HepG2 (cell line): Measurements from ENCODE around the gene CKS1B. TPM values are rescaled to one million over a fixed set of nuclear protein-coding genes. Genes with fewer than 3 reads are reported as not detected.
A peak's percentile ranks its signal among the peaks of the same experiment; 100 is the strongest.

ENCODE experiments used
- CREB1 ChIP-seq, 2 experiments: fragments of 450-650 bp in 1 of 2; IDR thresholded peaks; 2 replicates each; pipeline ENCODE4 v1.6.1; 2016 to 2017; ENCODE audit warnings: control low read depth in 1 of 2, mild to moderate bottlenecking in 1 of 2, missing compliant biosample characterization in 1 of 2, missing genetic modification characterization in 1 of 2
- KAT2B ChIP-seq: fragments of 150-350 bp; IDR thresholded peaks from 2 replicates; pipeline ENCODE4 v1.6.1; 2014; ENCODE audit warnings: low read depth, low read length, borderline replicate concordance
- RARG ChIP-seq: sonication (generic); formaldehyde crosslinking; IDR thresholded peaks from 2 replicates; pipeline ENCODE4 v1.4.0; 2020; ENCODE audit warnings: low read depth, mild to moderate bottlenecking, missing genetic modification reagents
- SALL2 ChIP-seq: sonication (generic); formaldehyde crosslinking; IDR thresholded peaks from 2 replicates; pipeline ENCODE4 v1.8.1; 2023; ENCODE audit warnings: mild to moderate bottlenecking, missing genetic modification reagents, inconsistent platforms
- SPEN ChIP-seq: sonication (generic); formaldehyde crosslinking; IDR thresholded peaks from 2 replicates; pipeline ENCODE4 v1.5.1; 2020; ENCODE audit warnings: low read depth, mild to moderate bottlenecking, missing genetic modification reagents
- TEAD3 ChIP-seq: optimal IDR thresholded peaks from 2 replicates; pipeline ENCODE3; 2016; ENCODE audit warnings: borderline replicate concordance
- ZFAT ChIP-seq: sonication (generic); formaldehyde crosslinking; conservative IDR thresholded peaks from 2 replicates; pipeline ENCODE4 v1.8.1; 2023; ENCODE audit warnings: missing genetic modification reagents, inconsistent platforms
- ZFP41 ChIP-seq: sonication (generic); formaldehyde crosslinking; IDR thresholded peaks from 2 replicates; pipeline ENCODE4 v1.4.0; 2020; ENCODE audit warnings: mild to moderate bottlenecking, missing genetic modification reagents, borderline replicate concordance
- ZNF678 ChIP-seq: sonication (generic); formaldehyde crosslinking; IDR thresholded peaks from 2 replicates; pipeline ENCODE4 v1.4.0; 2020; ENCODE audit warnings: mild to moderate bottlenecking, missing genetic modification reagents
- ZNF841 ChIP-seq: sonication (generic); formaldehyde crosslinking; IDR thresholded peaks from 2 replicates; pipeline ENCODE4 v1.8.1; 2023; ENCODE audit warnings: missing genetic modification reagents, borderline replicate concordance
- ZSCAN30 ChIP-seq: sonication (generic); formaldehyde crosslinking; IDR thresholded peaks from 2 replicates; pipeline ENCODE4 v1.5.0; 2020; ENCODE audit warnings: mild to moderate bottlenecking, missing genetic modification reagents
- polyA plus RNA-seq, 8 experiments: library from polyadenylated mRNA; depleted of rRNA in 3 of 8; stranded (reverse) in 7 of 8; unstranded in 1 of 8; fragments of >200 nt; fragmentation: Illumina TruSeq in 4 of 8; extraction: Trizol in 4 of 8; gene quantifications; 2 replicates each; pipeline versions ENCODE4 v1.2.1 to v1.2.3, GENCODE V29; 2011 to 2016; ENCODE audit warnings: low read depth in 4 of 8, missing spikeins in 1 of 8, mixed read lengths in 1 of 8; ENCODE audit not compliant: insufficient read depth in 1 of 8
- total RNA-seq, 5 experiments: library from RNA; depleted of rRNA; stranded (reverse); fragments of >200 nt; fragmentation: Illumina TruSeq; extraction: Trizol; gene quantifications; 2 replicates each; pipeline ENCODE4 v1.2.3, GENCODE V29; 2016; ENCODE audit warnings: low read depth in 1 of 5
- TF ChIP-seq, protein P1 (sequence below): sonication (generic); formaldehyde crosslinking; IDR thresholded peaks from 2 replicates; pipeline ENCODE4 v1.8.0; 2022; ENCODE audit warnings: mild to moderate bottlenecking, missing genetic modification reagents; ENCODE audit not compliant: insufficient replicate concordance
- TF ChIP-seq, protein P2 (sequence below): sonication (generic); formaldehyde crosslinking; IDR thresholded peaks from 2 replicates; pipeline ENCODE4 v1.8.0; 2022; ENCODE audit warnings: missing genetic modification reagents, mild to moderate bottlenecking, moderate library complexity, borderline replicate concordance
- TF ChIP-seq, protein P3 (sequence below): sonication (generic); formaldehyde crosslinking; IDR thresholded peaks from 2 replicates; pipeline ENCODE4 v1.8.1; 2023; ENCODE audit warnings: mild to moderate bottlenecking, moderate library complexity, missing genetic modification reagents
- TF ChIP-seq, protein P4 (sequence below): sonication (generic); formaldehyde crosslinking; IDR thresholded peaks from 2 replicates; pipeline ENCODE4 v1.4.0; 2020; ENCODE audit warnings: missing genetic modification reagents
- TF ChIP-seq, protein P5 (sequence below): sonication (generic); formaldehyde crosslinking; IDR thresholded peaks from 2 replicates; pipeline ENCODE4 v1.4.0; 2020; ENCODE audit warnings: missing genetic modification reagents, mild to moderate bottlenecking, borderline replicate concordance

Gene CKS1B
- total and polyA plus RNA-seq, 2 of the 13 experiments (the other 11 are each of a cell fraction or from before 2014, with no cell fraction given): 217 to 222 TPM

DNA sequence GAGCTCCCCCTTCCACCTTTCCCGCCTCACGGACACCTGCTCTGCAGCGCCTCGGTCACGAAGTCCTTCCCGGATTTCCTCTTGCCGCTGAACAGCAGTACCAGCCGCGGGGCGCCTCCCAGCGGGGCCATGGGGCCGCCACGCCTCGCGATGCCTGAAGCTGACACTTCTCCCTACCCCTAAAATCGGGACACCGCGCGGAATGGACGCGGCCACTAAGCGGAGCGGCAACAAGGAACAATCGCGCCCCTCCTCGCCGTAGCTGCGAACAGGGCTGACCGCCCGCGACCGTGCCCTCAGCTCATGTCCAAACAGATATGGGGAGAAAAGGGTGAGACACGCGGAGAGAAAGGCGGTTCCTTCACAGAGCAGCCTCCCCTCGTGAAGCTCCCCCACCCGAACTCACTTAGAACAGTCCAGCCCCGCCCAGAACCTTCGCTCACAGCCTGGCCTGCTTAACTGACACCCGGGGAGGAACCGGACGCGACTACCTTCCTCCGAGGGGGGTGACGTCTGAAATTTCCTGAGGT is 37.9 kb upstream of the CKS1B start, which contains the start of gene PMVK (continued):
- TF ChIP-seq, protein P1, sequence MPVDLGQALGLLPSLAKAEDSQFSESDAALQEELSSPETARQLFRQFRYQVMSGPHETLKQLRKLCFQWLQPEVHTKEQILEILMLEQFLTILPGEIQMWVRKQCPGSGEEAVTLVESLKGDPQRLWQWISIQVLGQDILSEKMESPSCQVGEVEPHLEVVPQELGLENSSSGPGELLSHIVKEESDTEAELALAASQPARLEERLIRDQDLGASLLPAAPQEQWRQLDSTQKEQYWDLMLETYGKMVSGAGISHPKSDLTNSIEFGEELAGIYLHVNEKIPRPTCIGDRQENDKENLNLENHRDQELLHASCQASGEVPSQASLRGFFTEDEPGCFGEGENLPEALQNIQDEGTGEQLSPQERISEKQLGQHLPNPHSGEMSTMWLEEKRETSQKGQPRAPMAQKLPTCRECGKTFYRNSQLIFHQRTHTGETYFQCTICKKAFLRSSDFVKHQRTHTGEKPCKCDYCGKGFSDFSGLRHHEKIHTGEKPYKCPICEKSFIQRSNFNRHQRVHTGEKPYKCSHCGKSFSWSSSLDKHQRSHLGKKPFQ (CRISPR knock-in tag): peak; percentile 96
- TF ChIP-seq ZSCAN30 (CRISPR knock-in tag): peak; percentile 98
- peak; percentile 84 for TF ChIP-seq TEAD3 (CRISPR knock-in tag)
- peak; percentile 95 for TF ChIP-seq ZNF841 (CRISPR knock-in tag)
- TF ChIP-seq RARG: peak; percentile 99
- peak; percentile 98 for TF ChIP-seq ZFP41 (CRISPR knock-in tag)
- no peak for TF ChIP-seq CREB1 (IDR thresholded peaks at IDR 0.05)
- TF ChIP-seq CREB1 (CRISPR knock-in tag; IDR thresholded peaks at IDR 0.05): no peak
- no peak for TF ChIP-seq ZFAT (CRISPR knock-in tag)
- peak; percentile 99 for TF ChIP-seq ZNF678 (CRISPR knock-in tag)
- no peak for TF ChIP-seq SALL2 (CRISPR knock-in tag)
- TF ChIP-seq, protein P2, sequence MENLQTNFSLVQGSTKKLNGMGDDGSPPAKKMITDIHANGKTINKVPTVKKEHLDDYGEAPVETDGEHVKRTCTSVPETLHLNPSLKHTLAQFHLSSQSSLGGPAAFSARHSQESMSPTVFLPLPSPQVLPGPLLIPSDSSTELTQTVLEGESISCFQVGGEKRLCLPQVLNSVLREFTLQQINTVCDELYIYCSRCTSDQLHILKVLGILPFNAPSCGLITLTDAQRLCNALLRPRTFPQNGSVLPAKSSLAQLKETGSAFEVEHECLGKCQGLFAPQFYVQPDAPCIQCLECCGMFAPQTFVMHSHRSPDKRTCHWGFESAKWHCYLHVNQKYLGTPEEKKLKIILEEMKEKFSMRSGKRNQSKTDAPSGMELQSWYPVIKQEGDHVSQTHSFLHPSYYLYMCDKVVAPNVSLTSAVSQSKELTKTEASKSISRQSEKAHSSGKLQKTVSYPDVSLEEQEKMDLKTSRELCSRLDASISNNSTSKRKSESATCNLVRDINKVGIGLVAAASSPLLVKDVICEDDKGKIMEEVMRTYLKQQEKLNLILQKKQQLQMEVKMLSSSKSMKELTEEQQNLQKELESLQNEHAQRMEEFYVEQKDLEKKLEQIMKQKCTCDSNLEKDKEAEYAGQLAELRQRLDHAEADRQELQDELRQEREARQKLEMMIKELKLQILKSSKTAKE (CRISPR knock-in tag): peak; percentile 90
- TF ChIP-seq KAT2B: no peak
- TF ChIP-seq, protein P3, sequence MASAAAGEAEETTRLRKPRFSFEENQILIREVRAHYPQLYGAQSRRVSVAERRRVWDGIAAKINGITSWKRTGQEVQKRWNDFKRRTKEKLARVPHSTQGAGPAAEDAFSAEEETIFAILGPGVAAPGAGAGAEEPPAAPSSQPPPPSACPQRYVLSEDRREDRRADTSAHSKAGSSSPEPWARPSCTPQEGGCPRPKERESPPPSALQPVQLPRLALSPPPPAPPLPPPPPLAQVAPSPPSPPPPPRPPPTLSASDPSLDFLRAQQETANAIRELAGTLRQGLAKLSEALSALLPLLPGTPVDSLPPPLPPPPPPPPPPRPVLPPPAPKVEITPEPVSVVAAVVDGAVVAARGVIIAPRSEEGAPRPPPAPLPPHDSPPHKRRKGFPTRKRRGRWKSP: peak; percentile 88
- peak; percentile 97 for TF ChIP-seq SPEN
- TF ChIP-seq, protein P4, sequence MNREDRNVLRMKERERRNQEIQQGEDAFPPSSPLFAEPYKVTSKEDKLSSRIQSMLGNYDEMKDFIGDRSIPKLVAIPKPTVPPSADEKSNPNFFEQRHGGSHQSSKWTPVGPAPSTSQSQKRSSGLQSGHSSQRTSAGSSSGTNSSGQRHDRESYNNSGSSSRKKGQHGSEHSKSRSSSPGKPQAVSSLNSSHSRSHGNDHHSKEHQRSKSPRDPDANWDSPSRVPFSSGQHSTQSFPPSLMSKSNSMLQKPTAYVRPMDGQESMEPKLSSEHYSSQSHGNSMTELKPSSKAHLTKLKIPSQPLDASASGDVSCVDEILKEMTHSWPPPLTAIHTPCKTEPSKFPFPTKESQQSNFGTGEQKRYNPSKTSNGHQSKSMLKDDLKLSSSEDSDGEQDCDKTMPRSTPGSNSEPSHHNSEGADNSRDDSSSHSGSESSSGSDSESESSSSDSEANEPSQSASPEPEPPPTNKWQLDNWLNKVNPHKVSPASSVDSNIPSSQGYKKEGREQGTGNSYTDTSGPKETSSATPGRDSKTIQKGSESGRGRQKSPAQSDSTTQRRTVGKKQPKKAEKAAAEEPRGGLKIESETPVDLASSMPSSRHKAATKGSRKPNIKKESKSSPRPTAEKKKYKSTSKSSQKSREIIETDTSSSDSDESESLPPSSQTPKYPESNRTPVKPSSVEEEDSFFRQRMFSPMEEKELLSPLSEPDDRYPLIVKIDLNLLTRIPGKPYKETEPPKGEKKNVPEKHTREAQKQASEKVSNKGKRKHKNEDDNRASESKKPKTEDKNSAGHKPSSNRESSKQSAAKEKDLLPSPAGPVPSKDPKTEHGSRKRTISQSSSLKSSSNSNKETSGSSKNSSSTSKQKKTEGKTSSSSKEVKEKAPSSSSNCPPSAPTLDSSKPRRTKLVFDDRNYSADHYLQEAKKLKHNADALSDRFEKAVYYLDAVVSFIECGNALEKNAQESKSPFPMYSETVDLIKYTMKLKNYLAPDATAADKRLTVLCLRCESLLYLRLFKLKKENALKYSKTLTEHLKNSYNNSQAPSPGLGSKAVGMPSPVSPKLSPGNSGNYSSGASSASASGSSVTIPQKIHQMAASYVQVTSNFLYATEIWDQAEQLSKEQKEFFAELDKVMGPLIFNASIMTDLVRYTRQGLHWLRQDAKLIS (CRISPR knock-in tag): 0 out of 2 replicates have a peak, but pooled peaks have one; percentile 86
- TF ChIP-seq, protein P5, sequence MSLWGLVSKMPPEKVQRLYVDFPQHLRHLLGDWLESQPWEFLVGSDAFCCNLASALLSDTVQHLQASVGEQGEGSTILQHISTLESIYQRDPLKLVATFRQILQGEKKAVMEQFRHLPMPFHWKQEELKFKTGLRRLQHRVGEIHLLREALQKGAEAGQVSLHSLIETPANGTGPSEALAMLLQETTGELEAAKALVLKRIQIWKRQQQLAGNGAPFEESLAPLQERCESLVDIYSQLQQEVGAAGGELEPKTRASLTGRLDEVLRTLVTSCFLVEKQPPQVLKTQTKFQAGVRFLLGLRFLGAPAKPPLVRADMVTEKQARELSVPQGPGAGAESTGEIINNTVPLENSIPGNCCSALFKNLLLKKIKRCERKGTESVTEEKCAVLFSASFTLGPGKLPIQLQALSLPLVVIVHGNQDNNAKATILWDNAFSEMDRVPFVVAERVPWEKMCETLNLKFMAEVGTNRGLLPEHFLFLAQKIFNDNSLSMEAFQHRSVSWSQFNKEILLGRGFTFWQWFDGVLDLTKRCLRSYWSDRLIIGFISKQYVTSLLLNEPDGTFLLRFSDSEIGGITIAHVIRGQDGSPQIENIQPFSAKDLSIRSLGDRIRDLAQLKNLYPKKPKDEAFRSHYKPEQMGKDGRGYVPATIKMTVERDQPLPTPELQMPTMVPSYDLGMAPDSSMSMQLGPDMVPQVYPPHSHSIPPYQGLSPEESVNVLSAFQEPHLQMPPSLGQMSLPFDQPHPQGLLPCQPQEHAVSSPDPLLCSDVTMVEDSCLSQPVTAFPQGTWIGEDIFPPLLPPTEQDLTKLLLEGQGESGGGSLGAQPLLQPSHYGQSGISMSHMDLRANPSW (CRISPR knock-in tag): no peak
